ENCODE measurements around the gene NCR2. TPM values are rescaled to one million over a fixed set of nuclear protein-coding genes. Genes with fewer than 3 reads are reported as not detected.

Gene NCR2
- total and polyA plus RNA-seq, 2 experiments from 2014 or later: not detected

DNA sequence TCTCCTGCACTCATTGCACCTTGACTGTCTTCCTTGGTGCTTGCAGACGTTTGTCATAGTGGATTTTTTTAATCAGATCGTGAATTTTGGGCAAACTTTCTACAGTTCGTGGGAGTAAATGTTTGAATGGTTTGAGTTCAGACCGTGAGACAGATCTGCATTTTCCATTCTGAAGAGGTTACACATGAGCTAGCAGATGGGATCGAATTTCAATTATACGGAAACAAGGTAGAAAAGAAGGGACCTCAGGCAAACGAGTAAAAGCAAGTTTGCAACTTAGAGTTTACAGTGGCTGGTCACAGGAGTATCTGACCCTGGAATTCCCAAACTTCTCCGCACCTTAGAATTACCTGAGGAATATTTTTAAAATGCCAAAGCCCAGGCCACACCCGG is 17.2 kb upstream of the NCR2 start:
- no peaks in the 10 kb centered on the region for H3K9me3 ChIP-seq (ENCODE audit: low read depth)
- peaks cover 33% of the 10 kb centered on the region for H3K27me3 ChIP-seq
- no peak for TF ChIP-seq EZH2 (IDR thresholded peaks at IDR 0.05; ENCODE audit: borderline replicate concordance)
- TF ChIP-seq, protein P1, sequence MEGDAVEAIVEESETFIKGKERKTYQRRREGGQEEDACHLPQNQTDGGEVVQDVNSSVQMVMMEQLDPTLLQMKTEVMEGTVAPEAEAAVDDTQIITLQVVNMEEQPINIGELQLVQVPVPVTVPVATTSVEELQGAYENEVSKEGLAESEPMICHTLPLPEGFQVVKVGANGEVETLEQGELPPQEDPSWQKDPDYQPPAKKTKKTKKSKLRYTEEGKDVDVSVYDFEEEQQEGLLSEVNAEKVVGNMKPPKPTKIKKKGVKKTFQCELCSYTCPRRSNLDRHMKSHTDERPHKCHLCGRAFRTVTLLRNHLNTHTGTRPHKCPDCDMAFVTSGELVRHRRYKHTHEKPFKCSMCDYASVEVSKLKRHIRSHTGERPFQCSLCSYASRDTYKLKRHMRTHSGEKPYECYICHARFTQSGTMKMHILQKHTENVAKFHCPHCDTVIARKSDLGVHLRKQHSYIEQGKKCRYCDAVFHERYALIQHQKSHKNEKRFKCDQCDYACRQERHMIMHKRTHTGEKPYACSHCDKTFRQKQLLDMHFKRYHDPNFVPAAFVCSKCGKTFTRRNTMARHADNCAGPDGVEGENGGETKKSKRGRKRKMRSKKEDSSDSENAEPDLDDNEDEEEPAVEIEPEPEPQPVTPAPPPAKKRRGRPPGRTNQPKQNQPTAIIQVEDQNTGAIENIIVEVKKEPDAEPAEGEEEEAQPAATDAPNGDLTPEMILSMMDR (IDR thresholded peaks at IDR 0.05; ENCODE audit: poor library complexity): no peak
- TF ChIP-seq EZH2phosphoT487 (IDR thresholded peaks at IDR 0.05; ENCODE audit: low read depth, severe bottlenecking, unreplicated experiment): no peak
- H2AFZ ChIP-seq: peak overlapping the region; percentile 25
- peak overlapping the region; percentile 76 for H3K4me2 ChIP-seq
- DNase-seq (ENCODE audit: low spot score): no peak
- WGBS (ENCODE audit: low lambda C conversion rate, missing lambda C conversion rate): 18% methylated on average over 9 of the region's 9 CpGs
- H3K27ac ChIP-seq: no peak overlapping the region
- no peaks in the 10 kb centered on the region for H3K9me2 ChIP-seq (replicated peaks; ENCODE audit: insufficient read depth)
- H3K4me1 ChIP-seq (ENCODE audit: insufficient read depth): no peaks in the 10 kb centered on the region
- no peaks in the 10 kb centered on the region for H3K79me2 ChIP-seq
- no peaks in the 10 kb centered on the region for H4K20me1 ChIP-seq (ENCODE audit: insufficient read depth, poor library complexity, severe bottlenecking)
- no peaks in the 10 kb centered on the region for H3K36me3 ChIP-seq (replicated peaks; ENCODE audit: insufficient read depth, low read depth)
- H3K4me3 ChIP-seq: no peak overlapping the region

DNA sequence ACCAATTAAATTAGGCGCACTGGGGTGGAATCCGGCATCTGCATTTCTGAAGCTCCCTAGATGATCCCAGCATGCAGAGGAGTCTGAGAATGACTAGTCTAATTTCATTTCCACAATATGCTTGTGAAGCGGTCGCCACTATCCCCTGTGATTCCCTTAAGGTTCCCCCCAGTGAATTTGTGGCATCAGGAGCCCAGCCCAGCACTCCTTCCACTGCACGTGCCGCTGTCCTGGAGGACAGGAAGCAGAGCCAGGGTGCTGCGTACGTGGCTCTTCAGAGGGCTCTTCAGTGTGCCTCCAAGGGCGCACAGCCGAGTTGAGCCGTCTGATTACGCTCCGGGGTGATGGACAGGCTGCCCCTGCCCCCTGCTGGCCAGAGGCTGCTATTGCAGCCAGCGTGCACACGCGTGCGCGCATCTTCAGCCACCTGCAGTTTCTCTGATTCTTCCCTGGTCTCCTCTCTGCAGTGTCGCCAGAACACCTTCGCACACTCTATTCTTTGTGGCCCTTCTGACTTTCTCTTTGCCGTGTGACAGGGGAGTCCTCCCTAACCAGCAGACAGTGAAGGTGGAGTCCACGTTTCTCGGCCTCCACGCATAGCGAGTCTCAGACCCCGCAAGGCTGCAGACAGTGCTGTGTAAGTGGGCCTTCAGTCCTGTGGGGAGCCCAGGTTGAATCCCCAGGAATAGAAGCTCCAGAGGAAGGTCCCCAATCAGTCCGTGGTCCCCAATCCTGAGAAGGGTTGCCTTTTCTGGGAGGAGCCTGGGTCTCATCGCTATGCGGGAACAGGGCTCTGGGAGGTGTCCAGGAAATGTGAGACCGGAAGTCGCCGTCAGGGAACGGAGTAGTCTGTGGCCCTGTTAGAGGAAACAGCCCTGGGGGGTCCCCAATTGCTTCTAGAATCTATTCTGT is 16.5 kb upstream of the NCR2 start:
- H3K4me3 ChIP-seq: no peak overlapping the region
- H3K9me3 ChIP-seq (ENCODE audit: low read depth): no peaks in the 10 kb centered on the region
- H3K27me3 ChIP-seq: peaks cover 38% of the 10 kb centered on the region
- WGBS (ENCODE audit: low lambda C conversion rate, missing lambda C conversion rate): 31% methylated on average over 32 of the region's 33 CpGs
- H3K36me3 ChIP-seq (replicated peaks; ENCODE audit: insufficient read depth, low read depth): no peaks in the 10 kb centered on the region
- H2AFZ ChIP-seq: peak overlapping the region; percentile 25
- no peaks in the 10 kb centered on the region for H3K4me1 ChIP-seq (ENCODE audit: insufficient read depth)
- no peak for TF ChIP-seq EZH2phosphoT487 (IDR thresholded peaks at IDR 0.05; ENCODE audit: low read depth, severe bottlenecking, unreplicated experiment)
- TF ChIP-seq, protein P1 (IDR thresholded peaks at IDR 0.05; ENCODE audit: poor library complexity): peak; percentile 97
- no peak for TF ChIP-seq EZH2 (IDR thresholded peaks at IDR 0.05; ENCODE audit: borderline replicate concordance)
- H3K4me2 ChIP-seq: peak overlapping the region; percentile 76
- H3K27ac ChIP-seq: no peak overlapping the region
- no peaks in the 10 kb centered on the region for H4K20me1 ChIP-seq (ENCODE audit: insufficient read depth, poor library complexity, severe bottlenecking)
- H3K79me2 ChIP-seq: no peaks in the 10 kb centered on the region
- peak; percentile 90 for DNase-seq (ENCODE audit: low spot score)
- no peaks in the 10 kb centered on the region for H3K9me2 ChIP-seq (replicated peaks; ENCODE audit: insufficient read depth)

DNA sequence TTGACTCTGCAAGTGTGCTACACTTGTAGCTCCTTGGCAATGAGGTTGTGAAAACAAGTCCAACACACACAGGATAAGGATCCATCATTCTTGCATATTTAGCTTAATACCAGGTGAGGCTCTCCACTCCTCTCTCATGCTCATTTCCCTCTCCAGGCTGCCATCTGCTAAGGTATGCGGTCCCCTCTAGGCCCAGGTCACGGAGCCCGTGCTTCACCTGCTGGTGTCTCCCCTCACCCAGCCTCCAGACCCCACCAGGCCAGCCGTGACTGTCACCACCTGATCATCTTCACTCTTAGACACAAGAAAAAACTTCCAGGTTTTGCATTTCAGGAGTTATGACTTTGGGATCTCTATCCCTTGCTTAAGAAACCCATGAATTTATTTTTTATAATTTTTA is 14.2 kb upstream of the NCR2 start:
- H3K9me3 ChIP-seq (ENCODE audit: low read depth): no peaks in the 10 kb centered on the region
- no peaks in the 10 kb centered on the region for H4K20me1 ChIP-seq (ENCODE audit: insufficient read depth, poor library complexity, severe bottlenecking)
- H3K27me3 ChIP-seq: peaks cover 34% of the 10 kb centered on the region
- no peak overlapping the region for H2AFZ ChIP-seq
- no peak overlapping the region for H3K4me3 ChIP-seq
- H3K9me2 ChIP-seq (replicated peaks; ENCODE audit: insufficient read depth): no peaks in the 10 kb centered on the region
- no peak overlapping the region for H3K27ac ChIP-seq
- TF ChIP-seq EZH2phosphoT487 (IDR thresholded peaks at IDR 0.05; ENCODE audit: low read depth, severe bottlenecking, unreplicated experiment) (no peak), EZH2 (IDR thresholded peaks at IDR 0.05; ENCODE audit: borderline replicate concordance) (no peak)
- TF ChIP-seq, protein P1 (IDR thresholded peaks at IDR 0.05; ENCODE audit: poor library complexity): no peak
- no peak overlapping the region for H3K4me2 ChIP-seq
- H3K4me1 ChIP-seq (ENCODE audit: insufficient read depth): no peaks in the 10 kb centered on the region
- DNase-seq (ENCODE audit: low spot score): no peak
- no peaks in the 10 kb centered on the region for H3K79me2 ChIP-seq
- H3K36me3 ChIP-seq (replicated peaks; ENCODE audit: insufficient read depth, low read depth): no peaks in the 10 kb centered on the region
- WGBS (ENCODE audit: low lambda C conversion rate, missing lambda C conversion rate): 78% methylated on average over 4 of the region's 4 CpGs

Data from hepatocyte (in vitro differentiated cells).